HG03060 (cell line): ENCODE measurements around the gene GPR156.
"Not testable (repeated sequence)": the region's sequence is repeated elsewhere in the genome, so short reads cannot be mapped to it uniquely, and the experiment has no call there.

Source experiments
- ATAC-seq: cut with Tn5 transposase; IDR thresholded peaks from one replicate; pipeline ENCODE4 v1.9.1; 2021; ENCODE audit warnings: low read depth, moderate number of reproducible peaks; ENCODE audit not compliant: unreplicated experiment

Gene GPR156

DNA sequence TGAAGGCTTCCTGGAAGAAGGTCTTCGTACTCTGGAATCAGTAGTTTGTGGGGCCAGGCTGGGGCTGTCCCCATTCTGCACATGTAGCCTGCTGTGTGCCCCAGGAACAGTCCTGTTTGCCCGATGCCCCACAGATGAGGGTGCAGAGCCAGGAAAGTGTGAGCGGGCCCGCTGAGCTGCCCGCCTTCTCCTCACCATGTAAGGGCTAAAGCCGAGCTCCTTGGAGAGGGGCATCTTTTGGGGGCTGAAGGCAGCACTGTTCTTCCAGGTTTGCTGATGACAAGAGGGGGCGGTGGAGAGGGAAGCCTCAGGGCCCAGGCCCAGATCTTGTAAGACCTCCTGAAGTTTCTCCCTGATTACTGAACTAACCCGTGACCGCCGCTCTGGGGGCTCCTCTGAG, 117.5 kb downstream of the GPR156 start:
- ATAC-seq, result no peak

DNA sequence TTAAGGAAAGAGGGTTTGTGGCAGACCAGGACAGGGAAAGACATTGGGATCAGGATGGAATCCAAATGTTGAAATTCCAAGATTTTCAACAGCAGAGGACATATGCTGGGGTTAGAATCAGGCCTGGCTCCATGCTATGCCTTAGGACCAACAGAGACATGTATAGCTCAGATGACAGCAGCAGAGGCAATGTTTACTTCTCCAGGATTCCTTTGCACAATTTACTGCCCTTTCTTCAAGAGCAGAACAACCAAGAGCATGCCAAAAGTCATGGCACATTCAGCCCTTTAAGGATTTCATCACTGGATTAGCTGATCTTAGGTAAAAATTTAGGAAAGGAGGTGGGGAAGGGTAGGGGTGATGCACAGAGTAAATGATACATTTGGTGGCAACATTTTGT, 121.2 kb downstream of the GPR156 start:
- no peak for ATAC-seq

DNA sequence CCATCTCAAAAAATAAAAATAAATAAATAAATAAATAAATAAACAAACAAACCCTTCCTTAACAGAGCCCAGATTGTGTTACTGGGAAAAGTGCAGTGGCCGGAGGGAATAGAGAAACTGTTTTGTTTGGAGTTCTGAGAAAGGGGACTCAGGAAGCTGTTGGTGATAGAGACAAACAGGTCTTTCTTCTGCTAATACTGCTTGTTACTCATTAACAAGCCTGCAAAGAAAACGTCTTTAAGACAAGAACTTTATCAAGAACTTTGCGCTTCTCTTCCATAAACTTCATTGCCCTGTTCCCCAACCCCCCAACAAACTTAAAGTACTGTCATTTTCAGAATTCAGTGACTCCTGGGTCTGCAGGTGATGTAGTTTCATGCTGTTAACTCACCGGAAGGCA, 122.0 kb downstream of the GPR156 start:
- no peak for ATAC-seq

DNA sequence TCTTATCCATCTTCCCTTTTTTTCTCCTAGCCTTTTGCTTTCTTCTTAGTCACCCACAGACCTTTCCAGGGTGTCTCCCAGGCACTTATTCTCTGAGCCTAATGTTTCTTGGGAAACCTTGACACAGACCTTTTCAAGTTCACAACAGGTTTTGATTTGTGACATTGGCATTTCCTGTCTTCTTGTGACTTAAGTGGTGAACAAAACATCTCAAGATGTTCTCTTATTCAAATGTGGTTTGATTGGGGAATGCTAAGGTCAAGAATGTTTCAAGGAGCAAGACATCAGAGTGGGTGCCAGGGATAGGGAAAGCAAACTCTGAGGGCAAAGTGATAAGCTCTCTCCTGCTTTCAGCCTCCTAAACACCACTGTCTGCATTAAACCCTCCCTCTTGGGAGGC, 122.6 kb downstream of the GPR156 start:
- ATAC-seq, result no peak

DNA sequence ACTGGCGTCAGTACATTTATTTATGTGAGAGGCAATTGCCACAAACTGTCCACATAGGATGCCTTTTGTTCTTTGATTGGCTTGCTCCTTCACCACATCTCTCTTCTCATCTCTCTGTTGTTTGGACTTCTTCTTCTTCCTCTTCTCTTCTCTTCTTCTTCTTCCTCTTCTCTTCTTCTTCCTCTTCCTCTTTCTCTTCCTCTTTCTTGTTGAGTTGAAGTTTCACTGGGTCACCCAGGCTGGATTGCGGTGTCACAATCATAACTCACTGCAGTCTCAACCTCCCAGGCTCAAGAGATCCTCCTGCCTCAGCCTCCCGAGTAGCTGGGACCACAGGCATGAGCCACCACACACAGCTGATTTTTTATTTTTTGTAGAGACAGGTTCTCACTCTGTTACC, 123.1 kb downstream of the GPR156 start:
- ATAC-seq, result no peak

DNA sequence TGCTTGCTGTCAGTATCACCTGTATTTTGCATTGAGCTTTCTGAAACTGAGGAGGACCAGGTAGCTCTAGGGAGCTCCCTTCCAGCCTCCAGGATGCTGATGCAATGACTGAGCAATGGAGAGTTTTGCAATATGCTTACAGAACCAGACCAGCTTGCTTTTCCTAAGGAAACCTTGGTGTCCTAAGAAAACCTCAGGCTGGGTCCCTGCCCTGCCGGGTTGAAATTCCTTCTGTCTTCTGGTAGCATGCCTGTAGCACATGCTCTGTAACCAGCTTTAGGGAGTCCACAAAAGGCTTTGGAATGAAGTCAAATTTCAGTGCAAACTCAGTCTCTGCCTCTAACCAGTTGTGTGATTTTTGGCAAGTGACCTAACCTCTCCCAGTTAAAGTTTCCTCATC, 125.0 kb downstream of the GPR156 start:
- no peak for ATAC-seq

DNA sequence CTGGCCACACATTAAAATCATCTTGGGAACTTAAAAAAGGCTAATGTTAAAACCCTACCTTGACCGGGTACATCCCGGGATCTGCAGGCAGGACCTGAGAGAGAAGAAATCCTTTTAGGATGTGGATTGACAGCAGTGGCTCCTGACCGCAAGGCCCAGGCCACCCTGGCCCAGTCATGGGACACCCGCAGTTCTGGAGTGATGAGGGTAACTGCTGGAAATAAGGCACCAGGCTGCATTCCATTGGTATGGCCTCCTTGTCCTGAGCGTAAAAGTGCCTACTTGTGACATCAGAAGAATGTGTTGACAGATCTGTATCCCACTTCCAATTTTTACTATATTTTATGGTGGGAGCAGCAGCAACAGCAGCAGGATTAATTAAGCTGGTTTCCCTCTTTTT, 127.3 kb downstream of the GPR156 start:
- ATAC-seq, result no peak

DNA sequence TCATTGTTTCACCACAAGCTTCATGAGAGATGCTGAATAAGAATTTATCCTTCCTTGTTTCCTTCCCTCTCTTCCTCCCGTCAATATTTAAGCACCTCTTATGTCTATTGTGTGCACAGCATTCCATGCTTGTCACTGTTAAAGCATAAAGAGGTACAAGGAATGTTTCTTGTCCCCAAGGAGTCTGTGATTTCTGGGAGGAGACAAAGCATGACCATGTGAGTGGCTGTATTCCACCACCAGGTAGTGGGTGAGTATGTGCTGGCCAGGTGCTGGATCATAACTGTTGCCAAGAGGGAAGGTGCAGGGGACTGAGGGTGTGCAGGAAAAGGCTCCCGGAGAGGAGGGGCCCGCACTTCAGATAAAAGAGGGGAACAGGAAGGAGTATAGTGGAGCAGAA, 127.9 kb downstream of the GPR156 start:
- no peak for ATAC-seq

DNA sequence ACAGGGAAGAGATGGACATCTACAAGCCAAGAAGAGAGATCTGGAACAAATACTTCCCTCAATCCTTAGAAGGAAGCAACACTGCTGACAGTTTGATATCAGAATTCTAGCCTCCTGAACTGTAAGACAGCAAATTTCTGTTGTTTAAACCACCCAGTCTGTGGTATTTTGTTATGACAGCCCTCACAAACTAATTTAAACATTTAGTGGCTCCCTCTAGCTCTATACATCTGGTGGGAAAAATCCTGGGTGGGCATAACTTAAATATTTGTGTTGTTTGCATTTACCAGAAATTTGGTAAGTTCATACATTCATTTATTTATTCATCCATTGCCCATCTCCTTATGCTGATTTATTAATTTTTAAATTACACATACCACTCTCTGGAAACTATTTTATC, 128.3 kb downstream of the GPR156 start:
- ATAC-seq, result no peak

DNA sequence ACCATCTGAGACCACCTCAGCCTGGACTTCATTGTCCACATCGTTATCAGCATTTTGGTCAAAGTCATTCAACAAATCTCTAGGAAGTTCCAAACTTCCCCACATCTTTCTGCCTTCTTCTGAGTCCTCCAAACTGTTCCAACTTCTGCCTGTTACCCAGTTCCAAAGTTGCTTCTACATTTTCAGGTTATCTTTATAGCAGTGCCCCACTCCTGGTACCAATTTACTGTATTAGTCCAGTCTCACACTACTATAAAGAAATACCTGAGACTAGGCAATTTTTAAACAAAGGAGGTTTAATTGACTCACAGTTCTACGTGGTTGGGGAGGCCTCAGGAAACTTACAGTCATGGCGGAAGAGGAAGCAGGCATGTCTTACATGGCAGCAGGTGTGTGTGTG, 129.3 kb downstream of the GPR156 start:
- ATAC-seq, result not testable (repeated sequence)

DNA sequence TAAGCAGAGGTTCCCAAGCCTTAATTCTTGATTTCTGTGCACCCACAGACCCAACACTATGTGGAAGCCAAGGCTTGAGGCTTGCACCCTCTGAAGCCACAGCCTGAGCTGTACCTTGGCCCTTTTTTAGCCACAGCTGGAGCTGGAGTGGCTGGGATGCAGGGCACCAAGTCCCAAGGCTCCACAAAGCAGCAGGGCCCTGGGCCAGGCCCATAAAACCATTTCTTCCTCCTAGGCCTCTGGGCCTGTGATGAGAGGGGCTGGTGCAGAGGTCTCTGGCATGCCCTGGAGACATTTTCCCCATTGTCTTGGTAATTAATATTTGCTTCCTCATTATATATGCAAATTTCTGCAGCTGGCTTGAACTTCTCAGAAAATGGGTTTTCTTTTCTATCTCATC, 129.9 kb downstream of the GPR156 start:
- ATAC-seq, result no peak

DNA sequence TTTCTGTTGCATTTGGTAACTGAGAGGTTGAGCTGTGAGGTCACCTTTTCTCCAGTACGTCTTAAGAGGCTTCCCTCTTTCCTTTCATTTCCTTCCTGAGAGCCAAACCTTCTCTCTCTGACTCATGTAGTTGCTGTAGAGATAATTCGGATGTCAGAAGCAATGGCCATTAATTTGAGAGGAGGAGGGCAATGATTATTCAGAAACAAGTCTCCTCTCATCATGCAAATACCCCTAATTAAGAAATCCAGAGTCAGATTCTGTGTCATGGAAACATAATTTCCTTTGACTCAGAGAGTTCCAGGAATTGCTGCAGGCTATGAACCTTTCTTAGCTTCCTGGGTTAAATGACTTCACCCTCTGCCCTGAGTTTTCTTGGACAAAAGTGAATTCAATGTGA, 131.7 kb downstream of the GPR156 start:
- ATAC-seq, result no peak

DNA sequence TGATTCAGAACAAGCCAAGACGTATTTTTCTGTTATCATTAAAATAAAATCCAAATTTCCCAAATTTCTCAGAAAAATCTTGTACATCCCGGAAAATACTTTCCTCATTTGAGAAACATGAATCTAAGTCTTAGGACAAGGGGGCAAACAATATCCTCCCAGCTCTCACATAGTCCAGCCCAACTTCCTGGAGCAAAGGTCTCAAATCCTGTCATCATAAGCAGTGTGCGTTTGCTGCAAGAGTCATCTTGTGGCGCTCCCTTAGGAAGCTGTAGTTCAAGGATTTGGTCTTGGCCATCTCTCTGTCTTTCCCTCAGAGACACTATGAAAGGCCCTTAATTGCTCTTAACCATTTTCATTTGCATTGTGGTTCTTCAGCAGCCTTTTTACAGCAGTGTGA, 133.2 kb downstream of the GPR156 start:
- ATAC-seq, result no peak

DNA sequence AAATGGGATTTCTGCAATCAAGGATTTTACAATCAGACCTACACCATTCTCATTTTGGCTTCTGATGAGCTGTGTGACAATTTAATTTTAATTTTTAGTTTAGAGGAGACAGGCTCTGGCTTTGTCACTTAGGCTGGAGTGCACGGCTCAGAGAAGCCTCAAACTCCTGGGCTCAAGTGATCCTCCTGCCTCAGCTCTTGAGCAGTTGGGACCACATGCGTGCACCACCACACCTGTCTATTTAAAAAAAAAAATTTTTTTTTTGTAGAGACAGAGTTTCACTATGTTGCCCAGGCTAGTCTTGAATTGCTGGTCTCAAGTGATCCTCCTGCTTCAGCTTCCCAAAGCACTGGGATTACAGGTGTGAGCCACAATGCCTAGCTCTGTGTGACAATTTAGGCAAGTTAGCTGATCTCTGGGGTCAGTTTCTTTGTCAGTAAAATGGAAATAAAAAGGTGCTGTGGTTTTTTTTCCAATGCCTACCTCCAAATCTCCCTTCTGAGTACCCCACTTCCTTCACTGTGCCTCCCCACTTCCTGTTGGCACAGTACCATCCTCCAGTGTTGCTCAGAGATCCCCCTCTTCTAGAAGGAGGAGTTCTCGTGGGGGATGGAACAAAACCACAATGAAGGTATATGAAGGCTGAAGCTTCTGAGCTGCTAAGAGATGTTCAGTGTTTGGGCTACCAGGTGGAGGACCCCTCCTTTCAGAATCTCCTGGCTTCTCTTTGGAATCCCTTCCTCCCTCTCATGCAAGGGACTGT, 136.7 kb downstream of the GPR156 start:
- ATAC-seq, result no peak

DNA sequence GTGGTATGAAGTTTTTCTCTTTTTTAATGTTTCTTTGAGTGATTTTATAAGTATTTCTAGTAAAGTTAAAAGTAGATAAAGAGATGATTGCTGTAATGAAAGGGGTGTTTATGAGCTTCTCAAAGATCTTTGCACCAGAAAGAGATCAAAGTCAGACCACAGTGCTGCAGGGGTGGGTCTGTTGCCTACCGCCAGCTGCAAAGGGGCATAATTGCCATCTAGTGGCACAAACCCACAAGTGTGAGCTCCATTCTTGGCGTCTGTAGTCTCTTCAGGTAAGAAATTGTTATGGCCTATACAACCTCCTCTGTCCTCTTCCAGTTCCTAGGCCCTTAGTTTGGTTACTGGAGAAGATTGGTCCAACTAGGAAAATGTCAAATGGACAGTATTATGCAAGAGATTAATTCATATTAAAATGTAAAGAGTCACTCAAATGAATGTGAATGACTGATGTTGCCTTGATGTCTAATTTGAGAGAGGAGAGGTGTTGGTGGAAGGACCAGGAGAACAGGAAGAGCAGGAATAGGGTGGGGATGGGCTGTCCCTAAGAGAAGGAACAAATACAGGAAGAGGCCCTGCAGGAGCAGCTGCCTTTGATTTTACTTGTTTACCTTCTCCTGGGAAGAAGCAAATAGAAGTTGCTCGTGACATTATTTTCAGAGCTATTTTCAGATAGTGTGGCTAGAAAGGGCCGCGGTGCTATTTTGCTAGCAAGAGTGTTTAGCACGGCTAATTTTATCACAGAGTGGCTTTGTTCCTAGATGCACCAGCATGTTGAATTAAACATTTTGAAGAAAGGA, 137.8 kb downstream of the GPR156 start:
- ATAC-seq, result no peak

DNA sequence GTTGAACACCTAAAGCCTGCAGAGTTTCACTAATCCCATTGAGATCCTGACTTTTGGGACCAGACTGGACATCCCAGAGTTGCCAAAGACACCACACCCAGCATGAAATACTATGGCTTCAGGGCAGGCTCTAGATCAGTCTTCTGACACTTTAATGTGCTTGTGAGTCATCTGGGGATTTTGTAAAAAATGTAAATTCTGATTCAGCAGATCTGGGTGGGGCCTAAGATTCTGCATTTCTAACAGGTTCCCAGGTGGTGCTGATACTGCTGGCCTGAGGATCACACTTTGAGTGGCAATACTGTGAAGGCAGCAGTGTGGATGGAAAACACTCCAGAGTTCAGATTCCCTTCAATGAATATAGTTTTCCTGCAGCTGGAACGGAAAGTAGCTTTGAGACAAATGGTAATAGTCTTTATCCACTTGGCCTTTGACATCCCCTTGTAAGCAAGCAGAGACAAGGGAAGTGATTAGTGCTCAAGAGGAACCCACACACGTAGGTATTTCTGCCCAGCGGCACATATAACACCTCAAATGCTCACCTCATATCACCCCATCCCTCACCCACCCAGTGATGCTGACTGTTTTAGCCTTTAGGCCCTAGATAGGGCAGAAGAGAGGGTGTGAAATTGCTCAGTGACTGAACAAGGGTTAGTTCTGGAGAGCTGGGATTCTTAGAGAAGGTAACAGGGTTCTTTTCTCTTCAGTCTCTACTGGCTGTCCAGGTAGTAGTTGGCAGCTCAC, 139.3 kb downstream of the GPR156 start:
- no peak for ATAC-seq

DNA sequence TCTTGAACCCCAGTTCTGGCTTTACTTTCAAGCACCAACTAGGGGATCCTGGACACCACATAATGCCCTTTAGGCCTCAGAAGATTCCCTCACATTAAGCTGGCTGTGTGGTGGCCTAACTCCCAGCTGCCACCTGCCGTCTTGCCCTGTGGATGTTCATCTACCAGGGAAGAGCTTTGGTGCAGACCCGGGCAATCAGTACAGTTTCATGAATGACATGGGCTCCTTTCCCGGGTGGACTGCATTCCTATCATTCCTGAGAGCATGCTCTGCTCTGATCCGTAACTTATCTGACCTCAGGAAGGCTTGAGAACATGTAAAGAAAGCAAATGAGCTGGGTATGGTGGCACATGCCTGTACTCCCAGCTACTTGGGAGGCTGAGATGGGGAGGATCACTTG, 140.8 kb downstream of the GPR156 start:
- ATAC-seq, result no peak

DNA sequence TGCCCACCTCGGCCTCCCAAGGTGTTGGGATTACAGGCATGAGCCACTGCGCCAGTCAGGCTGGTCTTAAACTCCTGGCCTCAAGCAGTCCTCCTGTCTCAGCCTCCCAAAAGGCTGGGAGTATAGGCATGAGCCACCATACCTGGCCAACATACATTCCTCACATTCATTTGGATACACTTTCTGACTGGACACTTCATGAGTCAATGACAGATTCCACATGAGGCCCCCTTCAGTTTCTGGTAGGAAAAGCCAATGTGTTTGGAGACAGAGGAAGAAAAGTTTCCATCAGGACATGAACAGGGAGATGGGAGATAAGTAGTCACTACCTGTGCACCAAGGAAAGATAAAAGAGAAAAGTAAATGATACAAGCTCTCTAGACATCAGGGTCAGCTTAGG, 141.3 kb downstream of the GPR156 start:
- ATAC-seq, result no peak

DNA sequence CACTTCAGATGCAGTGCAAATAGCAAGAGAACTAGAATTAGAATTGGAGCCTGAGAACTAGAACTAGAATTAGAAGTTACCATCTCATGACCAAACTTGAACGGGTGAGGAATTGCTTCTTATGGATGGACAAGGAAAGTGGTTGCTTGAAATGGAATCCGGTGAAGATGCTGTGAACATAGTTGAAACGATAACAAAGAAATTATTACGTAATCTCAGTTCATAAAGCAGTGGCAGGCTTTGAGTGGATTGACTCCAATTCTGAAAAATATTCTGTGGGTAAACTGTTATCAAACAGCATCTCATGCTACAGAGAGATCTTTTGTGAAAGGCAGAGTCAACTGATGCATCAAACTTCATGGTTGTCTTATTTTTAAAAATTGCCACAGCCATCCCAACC, 142.8 kb downstream of the GPR156 start:
- no peak for ATAC-seq

DNA sequence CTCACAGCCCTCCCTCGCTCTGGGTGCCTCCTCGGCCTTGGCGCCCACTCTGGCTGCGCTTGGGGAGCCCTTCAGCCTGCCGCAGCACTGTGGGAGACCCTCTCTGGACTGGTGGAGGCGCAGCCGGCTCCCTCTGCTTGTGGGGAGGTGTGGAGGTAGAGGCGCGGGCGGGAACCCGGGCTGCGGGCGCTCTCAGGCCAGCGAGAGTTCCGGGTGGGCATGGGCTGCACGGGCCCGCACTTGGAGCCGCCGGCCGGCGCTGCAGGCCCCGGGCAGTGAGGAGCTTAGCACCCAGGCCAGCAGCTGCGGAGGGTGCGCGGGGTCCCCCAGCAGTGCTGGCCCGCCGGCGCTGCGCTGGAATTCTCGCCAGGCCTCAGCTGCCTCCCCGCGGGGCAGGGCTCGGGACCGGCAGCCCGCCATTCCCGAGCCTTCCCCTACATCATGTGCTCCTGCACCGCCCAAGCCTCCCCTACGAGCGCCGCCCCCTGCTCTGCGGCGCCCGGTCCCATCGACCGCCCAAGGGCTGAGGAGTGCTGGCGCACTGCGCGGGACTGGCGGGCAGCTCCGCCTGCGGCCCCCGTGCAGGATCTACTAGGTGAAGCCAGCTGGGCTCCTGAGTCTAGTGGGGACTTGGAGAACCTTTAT, 144.8 kb downstream of the GPR156 start:
- ATAC-seq, result no peak

DNA sequence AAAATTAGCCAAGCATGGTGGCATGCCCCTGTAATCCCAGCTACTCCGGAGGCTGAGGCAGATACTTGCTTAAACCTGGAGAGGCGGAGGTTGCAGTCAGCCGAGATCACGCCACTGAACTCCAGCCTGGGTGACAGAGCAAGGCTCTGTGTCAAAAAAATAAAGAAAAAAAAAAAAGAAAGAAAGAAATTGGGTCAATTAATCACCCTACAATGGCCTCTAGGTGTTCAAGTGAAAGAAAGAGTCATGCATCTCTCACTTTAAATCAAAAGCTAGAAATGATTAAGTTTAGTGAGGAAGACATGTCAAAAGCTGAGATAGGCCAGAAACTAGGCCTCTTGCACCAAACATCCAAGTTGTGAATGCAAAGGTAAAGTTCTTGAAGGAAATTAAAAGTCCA, 145.9 kb downstream of the GPR156 start:
- no peak for ATAC-seq
